Subcutaneous abdominal adipose tissue (tissue), 5 donors: ENCODE results near the gene ATP1A3.

ENCODE experiments used
- H3K27ac ChIP-seq: one replicate; pipeline ENCODE4 v1.7.0; 2013; ENCODE audit warnings: low read depth, mild to moderate bottlenecking, inconsistent platforms, low read length, moderate library complexity
- H3K27me3 ChIP-seq, 5 donors: one replicate each; pipeline ENCODE4 v1.7.0; 2013; ENCODE audit warnings: low read length in 5 of 5, inconsistent platforms in 1 of 5; ENCODE audit not compliant: control insufficient read depth in 5 of 5, insufficient read depth in 4 of 5
- H3K36me3 ChIP-seq, 5 donors: one replicate each; pipeline ENCODE4 v1.7.0; 2013; ENCODE audit warnings: low read length in 5 of 5; ENCODE audit not compliant: control insufficient read depth in 5 of 5, insufficient read depth in 5 of 5
- H3K4me1 ChIP-seq, 5 donors: one replicate each; pipeline ENCODE4 v1.7.0; 2013; ENCODE audit warnings: low read length in 5 of 5, mild to moderate bottlenecking in 3 of 5, moderate library complexity in 1 of 5; ENCODE audit not compliant: control insufficient read depth in 5 of 5, insufficient read depth in 5 of 5
- H3K4me3 ChIP-seq, 5 donors: one replicate each; pipeline ENCODE4 v1.7.0; 2013; ENCODE audit warnings: low read length in 5 of 5, low read depth in 1 of 5
- H3K9ac ChIP-seq, 5 donors: one replicate each; pipeline ENCODE4 v1.7.0; 2013; ENCODE audit warnings: low read length in 5 of 5, mild to moderate bottlenecking in 4 of 5, moderate library complexity in 3 of 5
- H3K9me3 ChIP-seq, 5 donors: one replicate each; pipeline ENCODE4 v1.7.0; 2013; ENCODE audit warnings: low read length in 5 of 5; ENCODE audit not compliant: control insufficient read depth in 5 of 5
- donor health status: healthy.
- donor health status: healthy.
- donor health status: healthy.
- donor health status: healthy.
- donor health status: healthy.

ATP1A3 gene

DNA sequence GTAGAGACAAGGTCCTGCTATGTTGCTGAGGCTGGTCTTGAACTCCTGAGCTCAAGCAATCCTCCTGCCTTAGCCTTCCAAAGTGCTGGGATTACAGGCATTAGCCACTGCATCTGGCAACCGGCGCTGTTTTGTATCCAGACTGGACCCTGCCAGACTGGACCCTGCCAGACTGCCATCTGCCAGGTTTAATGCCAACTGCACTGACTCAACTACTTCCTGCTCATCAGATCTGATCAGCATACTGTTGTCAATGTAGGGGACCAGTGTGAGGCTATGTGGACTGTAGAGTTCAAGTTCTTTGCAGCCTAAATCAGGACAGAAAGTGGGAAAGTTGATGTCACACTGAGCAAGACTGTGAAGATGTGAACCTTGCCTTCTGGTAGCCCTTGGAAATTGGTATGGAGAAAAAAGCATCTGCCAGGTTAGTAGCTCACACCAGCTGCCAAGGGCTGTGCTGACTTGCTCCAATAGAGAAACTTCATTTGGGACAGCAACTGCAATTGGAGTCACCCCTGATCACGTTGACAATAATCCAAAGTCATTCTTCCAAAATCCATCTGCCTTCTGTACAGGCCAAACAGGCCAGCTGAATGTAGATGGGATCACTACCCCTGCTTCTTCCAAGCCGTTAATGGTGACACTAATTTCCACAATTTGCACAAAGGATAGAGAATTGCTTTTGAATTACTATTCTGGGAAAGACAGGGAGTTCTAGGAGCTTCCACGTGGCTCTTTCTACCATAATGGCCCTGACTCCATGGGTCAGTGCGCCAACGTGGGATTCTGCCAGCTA is 36.8 kb upstream of the ATP1A3 start:
- Histone ChIP-seq H3K27ac (peak overlapping the region; percentile 41), H3K9ac (no peak overlapping the region), H3K4me3 (no peak overlapping the region), H3K36me3 (no peaks in the 10 kb centered on the region), H3K9me3 (no peaks in the 10 kb centered on the region), H3K27me3 (no peaks in the 10 kb centered on the region), H3K4me1 (peaks cover 0 to 45% (median 35%) of the 10 kb centered on the region in 5 donors)

GRCh38 chr19:42028304-42029216 is 34.5 kb upstream of the ATP1A3 start:
- H3K4me1 ChIP-seq = peaks cover 0 to 56% (median 48%) of the 10 kb centered on the region in 5 donors
- H3K27ac ChIP-seq = no peak overlapping the region
- H3K36me3 ChIP-seq = no peaks in the 10 kb centered on the region
- H3K9me3 ChIP-seq = no peaks in the 10 kb centered on the region
- no peak overlapping the region for H3K4me3 ChIP-seq
- no peak overlapping the region for H3K9ac ChIP-seq
- H3K27me3 ChIP-seq = peaks cover 0 to 7% (median 0%) of the 10 kb centered on the region in 5 donors

GRCh38 chr19:42024622-42025111 is 30.6 kb upstream of the ATP1A3 start:
- Histone ChIP-seq H3K27ac (no peak overlapping the region), H3K9ac (peak overlapping the region in 1 of 5 donors; percentile 41), H3K4me1 (peaks cover 0 to 21% (median 20%) of the 10 kb centered on the region in 5 donors), H3K27me3 (peaks cover 0 to 7% (median 0%) of the 10 kb centered on the region in 5 donors), H3K36me3 (no peaks in the 10 kb centered on the region), H3K4me3 (no peak overlapping the region), H3K9me3 (peaks cover 0 to under 1% (median 0%) of the 10 kb centered on the region in 5 donors)

DNA sequence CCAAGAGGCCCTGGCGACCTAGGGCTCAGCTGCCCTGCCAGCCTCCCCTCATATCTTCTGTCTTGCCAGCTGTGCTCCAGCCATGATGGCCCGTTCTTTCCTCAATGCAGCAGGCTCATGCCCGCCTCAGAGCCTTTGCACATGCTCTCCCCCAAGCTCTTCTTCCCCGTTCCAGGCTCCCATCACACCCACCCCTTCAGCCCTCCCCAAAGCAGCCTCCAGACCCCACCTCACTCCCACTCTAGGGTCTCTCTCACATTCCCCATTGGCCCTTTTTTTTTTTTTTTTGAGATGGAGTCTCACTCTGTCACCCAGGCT is 29.9 kb upstream of the ATP1A3 start:
- no peak overlapping the region for H3K4me3 ChIP-seq
- H3K4me1 ChIP-seq = peaks cover 0 to 21% (median 20%) of the 10 kb centered on the region in 5 donors
- H3K9me3 ChIP-seq = peaks cover 0 to 5% (median 0%) of the 10 kb centered on the region in 5 donors
- H3K27ac ChIP-seq = no peak overlapping the region
- no peaks in the 10 kb centered on the region for H3K36me3 ChIP-seq
- peaks cover 0 to 7% (median 0%) of the 10 kb centered on the region in 5 donors for H3K27me3 ChIP-seq
- H3K9ac ChIP-seq = no peak overlapping the region

- peaks cover 0 to 5% (median 0%) of the 10 kb centered on the region in 5 donors for H3K9me3 ChIP-seq
- H3K36me3 ChIP-seq = no peaks in the 10 kb centered on the region
- peaks cover 0 to 7% (median 0%) of the 10 kb centered on the region in 5 donors for H3K27me3 ChIP-seq
- no peak overlapping the region for H3K9ac ChIP-seq
- H3K27ac ChIP-seq = no peak overlapping the region
- H3K4me3 ChIP-seq = no peak overlapping the region
- peaks cover 0 to 21% (median 20%) of the 10 kb centered on the region in 5 donors for H3K4me1 ChIP-seq
Observed at GRCh38 chr19:42023121-42023942, 29.3 kb upstream of the ATP1A3 start.

DNA sequence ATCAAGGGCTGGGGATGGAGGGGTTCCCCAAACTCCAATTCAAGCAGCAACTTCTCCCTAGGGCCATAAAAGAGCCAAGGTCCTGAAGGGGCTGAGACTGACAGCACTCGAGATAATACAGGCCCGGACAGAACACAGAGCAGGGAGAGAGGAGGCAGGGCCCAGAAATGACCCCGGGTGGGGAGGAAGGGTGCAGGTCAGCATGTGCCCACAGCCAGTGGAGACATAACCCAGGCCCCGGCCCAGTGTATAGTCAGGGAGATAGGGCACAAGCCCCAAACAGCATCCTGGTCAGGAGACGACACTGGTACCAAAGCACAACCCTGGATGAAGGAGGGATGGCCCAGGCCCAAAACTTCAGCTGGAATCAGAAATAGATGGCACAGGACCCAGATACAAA is 28.6 kb upstream of the ATP1A3 start:
- Histone ChIP-seq H3K27ac (no peak overlapping the region), H3K36me3 (no peaks in the 10 kb centered on the region), H3K4me3 (no peak overlapping the region), H3K9ac (no peak overlapping the region), H3K27me3 (peaks cover 0 to 7% (median 0%) of the 10 kb centered on the region in 5 donors), H3K4me1 (peaks cover 0 to 21% (median 20%) of the 10 kb centered on the region in 5 donors), H3K9me3 (peaks cover 0 to 5% (median 0%) of the 10 kb centered on the region in 5 donors)

DNA sequence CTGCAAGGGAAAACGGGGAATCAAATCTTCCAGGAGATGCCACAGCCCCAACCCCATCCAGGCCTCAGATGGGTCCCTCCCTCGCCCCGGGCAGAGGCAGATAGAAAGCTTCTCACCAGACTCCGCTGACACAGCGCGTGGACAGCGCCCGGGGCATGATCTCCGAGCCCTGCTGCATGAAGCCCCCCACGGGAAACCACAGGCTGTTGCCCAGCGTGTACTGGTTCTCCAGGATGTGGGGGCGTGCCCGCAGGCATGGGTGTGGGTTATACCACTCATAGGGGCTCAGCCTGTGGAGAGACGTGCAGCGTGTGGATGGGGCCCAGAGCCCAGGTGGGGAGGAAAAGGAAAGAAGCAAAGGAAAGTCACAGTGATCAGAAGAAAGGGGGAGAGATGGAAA is 27.2 kb upstream of the ATP1A3 start:
- Histone ChIP-seq H3K36me3 (no peaks in the 10 kb centered on the region), H3K4me3 (no peak overlapping the region), H3K9ac (no peak overlapping the region), H3K27ac (no peak overlapping the region), H3K27me3 (peaks cover 0 to 7% (median 0%) of the 10 kb centered on the region in 5 donors), H3K4me1 (peaks cover 0 to 21% (median 20%) of the 10 kb centered on the region in 5 donors), H3K9me3 (peaks cover 0 to 5% (median 0%) of the 10 kb centered on the region in 5 donors)

DNA sequence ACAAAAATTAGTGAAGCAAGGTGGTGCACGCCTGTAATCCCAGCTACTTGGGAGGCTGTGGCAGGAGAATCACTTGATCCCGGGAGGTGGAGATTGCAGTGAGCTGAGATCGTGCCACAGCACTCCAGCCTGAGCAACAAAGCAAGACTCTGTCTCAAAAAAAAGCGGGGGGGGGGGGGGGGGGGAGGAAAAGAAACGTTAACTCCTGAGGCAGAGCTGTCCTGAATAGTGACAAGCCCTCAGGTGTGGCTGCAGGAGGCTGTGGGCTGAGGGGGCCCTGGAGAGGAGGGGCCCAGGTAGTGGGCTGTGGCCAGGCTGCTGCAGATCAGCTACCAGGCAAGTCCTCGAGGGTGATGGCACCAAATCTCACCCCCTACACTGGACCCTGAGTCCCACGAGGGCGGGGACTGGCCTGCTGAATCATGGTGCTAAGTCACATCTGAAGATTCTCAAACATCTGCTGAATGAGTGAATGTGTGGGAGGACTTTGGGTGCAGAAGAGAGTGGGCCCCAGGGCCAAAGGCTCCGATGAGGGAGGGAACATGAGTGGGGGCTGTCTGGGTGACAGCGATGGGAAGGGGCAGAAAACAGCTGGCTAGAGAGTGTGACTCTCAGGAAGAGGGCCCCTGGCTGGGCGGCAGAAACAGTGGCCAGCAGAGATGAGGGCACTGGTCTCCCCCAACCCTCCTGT is 24.6 kb upstream of the ATP1A3 start:
- Histone ChIP-seq H3K4me1 (peaks cover 0 to 1% (median 0%) of the 10 kb centered on the region in 5 donors), H3K4me3 (no peak overlapping the region), H3K27ac (no peak overlapping the region), H3K36me3 (no peaks in the 10 kb centered on the region), H3K9me3 (peaks cover 0 to 5% (median 0%) of the 10 kb centered on the region in 5 donors), H3K27me3 (no peaks in the 10 kb centered on the region), H3K9ac (no peak overlapping the region)

GRCh38 chr19:42017040-42017439 is 23.0 kb upstream of the ATP1A3 start:
- Histone ChIP-seq H3K27ac (no peak overlapping the region), H3K36me3 (no peaks in the 10 kb centered on the region), H3K9me3 (peaks cover 0 to 5% (median 0%) of the 10 kb centered on the region in 5 donors), H3K9ac (no peak overlapping the region), H3K4me1 (no peaks in the 10 kb centered on the region), H3K27me3 (no peaks in the 10 kb centered on the region), H3K4me3 (no peak overlapping the region)
